SU-DHL-6 (cell line): ENCODE results near the gene STIP1.
"Not testable (repeated sequence)": the region's sequence is repeated elsewhere in the genome, so short reads cannot be mapped to it uniquely, and the experiment has no call there.

Experiments
- CTCF ChIP-seq: fragments of 200-600 bp; sonication (generic); IDR thresholded peaks from one replicate; pipeline ENCODE4 v1.5.1; 2017; ENCODE audit warnings: antibody characterized with exemption, mild to moderate bottlenecking, low read length, moderate library complexity; ENCODE audit not compliant: insufficient read depth, poor library complexity, severe bottlenecking
- EZH2phosphoT487 ChIP-seq: fragments of 200-600 bp; sonication (generic), shearing (Covaris generic); conservative IDR thresholded peaks from 2 replicates; pipeline ENCODE4 v1.6.1; 2018; ENCODE audit warnings: mild to moderate bottlenecking, antibody characterized with exemption, low read length, moderate library complexity, mixed read lengths

GRCh38 chr11:64162769-64163168 is 23.2 kb upstream of the STIP1 start:
- TF ChIP-seq CTCF, EZH2phosphoT487: not testable (repeated sequence)
